ENCODE measurements around the gene CRYGN.

Gene CRYGN

GRCh38 chr7:151392426-151392825 lies 47.5 kb downstream of the CRYGN start:
- Histone ChIP-seq H3K36me3 (ENCODE audit: insufficient read depth, low read length) (no peaks in the 10 kb centered on the region), H3K9me2 (replicated peaks; ENCODE audit: low read depth, low read length) (no peaks in the 10 kb centered on the region), H3K9me3 (ENCODE audit: insufficient read depth, low read depth, low read length) (no peaks in the 10 kb centered on the region), H3K27me3 (ENCODE audit: insufficient read depth, low read length, poor library complexity, severe bottlenecking) (no peaks in the 10 kb centered on the region), H3K4me1 (ENCODE audit: insufficient read depth, low read length, poor library complexity, severe bottlenecking) (peaks cover 11% of the 10 kb centered on the region), H3K4me2 (ENCODE audit: low read depth, low read length, poor library complexity, severe bottlenecking) (no peak overlapping the region), H4K20me1 (ENCODE audit: insufficient read depth, low read length, poor library complexity, severe bottlenecking) (no peaks in the 10 kb centered on the region), H3K4me3 (ENCODE audit: low read length, poor library complexity, severe bottlenecking) (no peak overlapping the region), H3F3A (ENCODE audit: low read depth) (no peaks in the 10 kb centered on the region), H3K9ac (ENCODE audit: low read depth, low read length, poor library complexity, severe bottlenecking) (no peak overlapping the region), H2AFZ (ENCODE audit: low read length) (no peak overlapping the region), H3K79me2 (ENCODE audit: insufficient read depth, low read length) (no peaks in the 10 kb centered on the region)
- no peak for TF ChIP-seq CTCF (conservative IDR thresholded peaks at IDR 0.05; ENCODE audit: low read length)
- TF ChIP-seq EZH2phosphoT487 (IDR thresholded peaks at IDR 0.05; ENCODE audit: borderline replicate concordance) = no peak

- TF ChIP-seq CTCF (conservative IDR thresholded peaks at IDR 0.05; ENCODE audit: low read length) (no peak), EZH2phosphoT487 (IDR thresholded peaks at IDR 0.05; ENCODE audit: borderline replicate concordance) (no peak)
- Histone ChIP-seq H3F3A (ENCODE audit: low read depth) (no peaks in the 10 kb centered on the region), H3K36me3 (ENCODE audit: insufficient read depth, low read length) (no peaks in the 10 kb centered on the region), H3K27me3 (ENCODE audit: insufficient read depth, low read length, poor library complexity, severe bottlenecking) (no peaks in the 10 kb centered on the region), H3K4me3 (ENCODE audit: low read length, poor library complexity, severe bottlenecking) (no peak overlapping the region), H3K4me1 (ENCODE audit: insufficient read depth, low read length, poor library complexity, severe bottlenecking) (peaks cover 11% of the 10 kb centered on the region), H3K9ac (ENCODE audit: low read depth, low read length, poor library complexity, severe bottlenecking) (no peak overlapping the region), H3K79me2 (ENCODE audit: insufficient read depth, low read length) (no peaks in the 10 kb centered on the region), H2AFZ (ENCODE audit: low read length) (no peak overlapping the region), H3K9me2 (replicated peaks; ENCODE audit: low read depth, low read length) (no peaks in the 10 kb centered on the region), H4K20me1 (ENCODE audit: insufficient read depth, low read length, poor library complexity, severe bottlenecking) (no peaks in the 10 kb centered on the region), H3K4me2 (ENCODE audit: low read depth, low read length, poor library complexity, severe bottlenecking) (no peak overlapping the region), H3K9me3 (ENCODE audit: insufficient read depth, low read depth, low read length) (no peaks in the 10 kb centered on the region)
These were observed 47.9 kb downstream of the CRYGN start for GRCh38 chr7:151392002-151392401.

GRCh38 chr7:151391358-151391730 lies 48.6 kb downstream of the CRYGN start:
- Histone ChIP-seq H3K36me3 (ENCODE audit: insufficient read depth, low read length) (no peaks in the 10 kb centered on the region), H2AFZ (ENCODE audit: low read length) (no peak overlapping the region), H3K27me3 (ENCODE audit: insufficient read depth, low read length, poor library complexity, severe bottlenecking) (no peaks in the 10 kb centered on the region)

More at GRCh38 chr7:151391358-151391730, 48.6 kb downstream of the CRYGN start:
- H3K4me1 ChIP-seq (ENCODE audit: insufficient read depth, low read length, poor library complexity, severe bottlenecking) = peaks cover 11% of the 10 kb centered on the region
- no peaks in the 10 kb centered on the region for H3K9me2 ChIP-seq (replicated peaks; ENCODE audit: low read depth, low read length)
- H4K20me1 ChIP-seq (ENCODE audit: insufficient read depth, low read length, poor library complexity, severe bottlenecking) = no peaks in the 10 kb centered on the region
- no peak for TF ChIP-seq CTCF (conservative IDR thresholded peaks at IDR 0.05; ENCODE audit: low read length)
- TF ChIP-seq EZH2phosphoT487 (IDR thresholded peaks at IDR 0.05; ENCODE audit: borderline replicate concordance) = no peak
- H3K4me3 ChIP-seq (ENCODE audit: low read length, poor library complexity, severe bottlenecking) = no peak overlapping the region
- H3K9me3 ChIP-seq (ENCODE audit: insufficient read depth, low read depth, low read length) = no peaks in the 10 kb centered on the region
- no peak overlapping the region for H3K9ac ChIP-seq (ENCODE audit: low read depth, low read length, poor library complexity, severe bottlenecking)
- H3K4me2 ChIP-seq (ENCODE audit: low read depth, low read length, poor library complexity, severe bottlenecking) = no peak overlapping the region
- no peaks in the 10 kb centered on the region for H3K79me2 ChIP-seq (ENCODE audit: insufficient read depth, low read length)
- no peaks in the 10 kb centered on the region for H3F3A ChIP-seq (ENCODE audit: low read depth)

All from Loucy (cell line).